Muscle of back (tissue), 11 donors: ENCODE measurements around the gene BCAS4. TPM values are rescaled to one million over a fixed set of nuclear protein-coding genes. Genes with fewer than 3 reads are reported as not detected.
"Not testable (repeated sequence)": the region's sequence is repeated elsewhere in the genome, so short reads cannot be mapped to it uniquely, and the experiment has no call there.

Experiments
- DNase-seq, 3 donors: peaks; one replicate each; pipeline versions ENCODE4 v3.0.0 to v3.0.0-alpha.2; 2013
- polyA plus RNA-seq, 10 donors: library from polyadenylated mRNA; unstranded; fragments of 120-200 nt; gene quantifications; one replicate each; pipeline ENCODE4 v1.2.1, GENCODE V29; 2013; ENCODE audit not compliant: insufficient read length in 10 of 10

BCAS4 gene
- polyA plus RNA-seq, 10 donors: 1.1 to 4.4 (median 3.1) TPM

- not testable (repeated sequence) for DNase-seq
These were observed 25.2 kb upstream of the BCAS4 start for GRCh38 chr20:50769551-50770085.

- not testable (repeated sequence) for DNase-seq
These were observed 23.3 kb upstream of the BCAS4 start for GRCh38 chr20:50771419-50772080.

- no peak for DNase-seq
These were observed 22.3 kb upstream of the BCAS4 start for GRCh38 chr20:50772420-50773185.

- no peak for DNase-seq
These were observed 20.3 kb upstream of the BCAS4 start for GRCh38 chr20:50774515-50774914.

- DNase-seq: no peak
These were observed 18.6 kb upstream of the BCAS4 start for GRCh38 chr20:50776122-50776817.

- no peak for DNase-seq
These were observed 17.5 kb upstream of the BCAS4 start for GRCh38 chr20:50777373-50777772.

GRCh38 chr20:50778994-50779393 is 15.9 kb upstream of the BCAS4 start:
- not testable (repeated sequence) for DNase-seq

GRCh38 chr20:50783390-50783789 is 11.5 kb upstream of the BCAS4 start:
- DNase-seq: no peak

- DNase-seq: no peak
These were observed 11.0 kb upstream of the BCAS4 start for GRCh38 chr20:50783903-50784302.

GRCh38 chr20:50784464-50784863 is 10.4 kb upstream of the BCAS4 start:
- DNase-seq: no peak

- DNase-seq: no peak
These were observed 8.2 kb upstream of the BCAS4 start for GRCh38 chr20:50786703-50787102.

GRCh38 chr20:50787181-50787580 is 7.7 kb upstream of the BCAS4 start:
- no peak for DNase-seq

GRCh38 chr20:50788045-50788991 is 6.5 kb upstream of the BCAS4 start:
- DNase-seq: peak; percentile 64 to 85 (median 69)

- peak in 1 of 3 donors; percentile 7 for DNase-seq
These were observed 4.8 kb upstream of the BCAS4 start for GRCh38 chr20:50789968-50790650.

GRCh38 chr20:50790651-50791277 is 4.1 kb upstream of the BCAS4 start:
- DNase-seq: peak; percentile 90 to 96 (median 92)

GRCh38 chr20:50792708-50793574 is 1.9 kb upstream of the BCAS4 start:
- DNase-seq: peak; percentile 14 to 45 (median 19)

GRCh38 chr20:50793575-50794016 is 1.3 kb upstream of the BCAS4 start:
- peak in 1 of 3 donors; percentile 30 for DNase-seq

GRCh38 chr20:50794181-50794845 is 548 bp upstream of the BCAS4 start:
- no peak for DNase-seq
